Renal cortical epithelial cell (primary cell): Measurements from ENCODE around the gene CPEB1. TPM values are rescaled to one million over a fixed set of nuclear protein-coding genes. Genes with fewer than 3 reads are reported as not detected.

Experiments used
- DNase-seq: peaks from one replicate; pipeline ENCODE4 v3.0.0-alpha.2; 2011; ENCODE audit warnings: low read depth
- total RNA-seq: library from RNA; depleted of rRNA; stranded (reverse); fragments of >200 nt; gene quantifications from 2 replicates; pipeline ENCODE4 v1.2.3, GENCODE V29; 2014

The CPEB1 gene
- total RNA-seq, 1 donor from 2014 or later, result 0.20 TPM

GRCh38 chr15:82595203-82595602 is 52.0 kb downstream of the CPEB1 start:
- DNase-seq, result no peak

- no peak for DNase-seq
Measured at GRCh38 chr15:82587805-82588204, 59.4 kb downstream of the CPEB1 start.

GRCh38 chr15:82585072-82585471 is 62.1 kb downstream of the CPEB1 start:
- DNase-seq, result peak; percentile 13

- no peak for DNase-seq
Measured at GRCh38 chr15:82580713-82581112, 66.5 kb downstream of the CPEB1 start.

GRCh38 chr15:82575335-82575734 is 71.8 kb downstream of the CPEB1 start:
- DNase-seq, result no peak

- DNase-seq, result no peak
Measured at GRCh38 chr15:82572986-82573385, 74.2 kb downstream of the CPEB1 start.

- DNase-seq, result no peak
Measured at GRCh38 chr15:82572311-82572710, 74.9 kb downstream of the CPEB1 start.

- peak; percentile 14 for DNase-seq
Measured at GRCh38 chr15:82571722-82572222, 75.4 kb downstream of the CPEB1 start.

- DNase-seq, result peak; percentile 36
Measured at GRCh38 chr15:82570721-82571508, 76.2 kb downstream of the CPEB1 start.

- no peak for DNase-seq
Measured at GRCh38 chr15:82569834-82570233, 77.3 kb downstream of the CPEB1 start.

- DNase-seq, result no peak
Measured at GRCh38 chr15:82568986-82569385, 78.2 kb downstream of the CPEB1 start.

- no peak for DNase-seq
Measured at GRCh38 chr15:82567661-82568060, 79.5 kb downstream of the CPEB1 start.

GRCh38 chr15:82566690-82567089 is 80.5 kb downstream of the CPEB1 start:
- DNase-seq, result no peak

- DNase-seq, result no peak
Measured at GRCh38 chr15:82558502-82558901, 88.7 kb downstream of the CPEB1 start.

- DNase-seq, result no peak
Measured at GRCh38 chr15:82556315-82557035, 90.7 kb downstream of the CPEB1 start.

GRCh38 chr15:82554849-82555248 is 92.3 kb downstream of the CPEB1 start:
- DNase-seq, result no peak

- DNase-seq, result no peak
Measured at GRCh38 chr15:82554351-82554750, 92.8 kb downstream of the CPEB1 start.

GRCh38 chr15:82553846-82554245 is 93.3 kb downstream of the CPEB1 start:
- no peak for DNase-seq

- DNase-seq, result no peak
Measured at GRCh38 chr15:82552861-82553260, 94.3 kb downstream of the CPEB1 start.

- DNase-seq, result no peak
Measured at GRCh38 chr15:82551646-82552247, 95.4 kb downstream of the CPEB1 start.

- DNase-seq, result no peak
Measured at GRCh38 chr15:82549199-82549665, 97.9 kb downstream of the CPEB1 start.

- peak; percentile 27 for DNase-seq
Measured at GRCh38 chr15:82548700-82549099, 98.5 kb downstream of the CPEB1 start.
